IMR-90 (cell line): ENCODE data around the gene FOXO1.

Source experiments
- MAZ ChIP-seq: IDR thresholded peaks from 2 replicates; pipeline ENCODE4 v1.6.1; 2012; ENCODE audit warnings: low read depth, mild to moderate bottlenecking, low read length, improper control_type of control experiment, moderate library complexity, borderline replicate concordance
- POLR2A ChIP-seq: IDR thresholded peaks from 2 replicates; pipeline ENCODE4 v1.6.1; 2012; ENCODE audit warnings: mild to moderate bottlenecking, low read depth, low read length
- RAD21 ChIP-seq: IDR thresholded peaks from 2 replicates; pipeline ENCODE4 v1.6.1; 2012; ENCODE audit warnings: low read length, improper control_type of control experiment
- RFX5 ChIP-seq: IDR thresholded peaks from 2 replicates; pipeline ENCODE4 v1.8.0; 2012; ENCODE audit warnings: low read depth, mild to moderate bottlenecking, low read length, moderate library complexity
- TF ChIP-seq, protein P1 (sequence below): conservative IDR thresholded peaks from 2 replicates; pipeline ENCODE4 v1.5.1; 2012; ENCODE audit warnings: mild to moderate bottlenecking, low read depth, low read length, improper control_type of control experiment

DNA sequence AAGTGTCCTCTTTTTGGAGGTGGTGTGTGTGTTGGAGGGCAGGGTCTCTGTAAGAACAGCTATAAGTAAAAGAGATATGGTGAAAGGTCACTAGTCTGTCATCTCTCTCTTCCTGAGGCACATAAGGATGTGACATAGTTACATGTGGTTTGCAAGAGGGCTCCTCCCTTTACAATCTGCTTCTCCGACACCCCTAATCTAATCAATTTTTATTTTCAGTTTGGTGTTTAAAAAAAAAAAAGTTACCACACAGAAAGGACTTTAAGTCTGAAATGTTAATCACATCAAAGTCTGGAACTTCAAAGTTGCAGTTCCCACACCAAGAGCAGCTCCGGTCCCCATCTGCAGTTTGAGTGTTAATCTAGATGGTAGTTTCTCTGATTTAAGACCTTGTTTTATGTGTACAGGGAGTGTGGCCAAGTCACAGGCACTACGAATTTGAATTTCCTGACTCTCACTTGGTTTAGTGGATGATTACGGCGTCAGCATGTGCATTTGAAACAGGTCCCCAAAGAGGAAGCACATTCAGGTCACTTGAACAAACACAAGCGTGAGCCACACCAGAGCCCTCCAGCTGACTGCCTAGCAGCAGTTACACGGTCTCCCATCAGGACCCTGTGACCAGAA, 53.1 kb downstream of the FOXO1 start:
- TF ChIP-seq POLR2A (no peak), MAZ (no peak), RFX5 (no peak), RAD21 (no peak)
- TF ChIP-seq, protein P1, sequence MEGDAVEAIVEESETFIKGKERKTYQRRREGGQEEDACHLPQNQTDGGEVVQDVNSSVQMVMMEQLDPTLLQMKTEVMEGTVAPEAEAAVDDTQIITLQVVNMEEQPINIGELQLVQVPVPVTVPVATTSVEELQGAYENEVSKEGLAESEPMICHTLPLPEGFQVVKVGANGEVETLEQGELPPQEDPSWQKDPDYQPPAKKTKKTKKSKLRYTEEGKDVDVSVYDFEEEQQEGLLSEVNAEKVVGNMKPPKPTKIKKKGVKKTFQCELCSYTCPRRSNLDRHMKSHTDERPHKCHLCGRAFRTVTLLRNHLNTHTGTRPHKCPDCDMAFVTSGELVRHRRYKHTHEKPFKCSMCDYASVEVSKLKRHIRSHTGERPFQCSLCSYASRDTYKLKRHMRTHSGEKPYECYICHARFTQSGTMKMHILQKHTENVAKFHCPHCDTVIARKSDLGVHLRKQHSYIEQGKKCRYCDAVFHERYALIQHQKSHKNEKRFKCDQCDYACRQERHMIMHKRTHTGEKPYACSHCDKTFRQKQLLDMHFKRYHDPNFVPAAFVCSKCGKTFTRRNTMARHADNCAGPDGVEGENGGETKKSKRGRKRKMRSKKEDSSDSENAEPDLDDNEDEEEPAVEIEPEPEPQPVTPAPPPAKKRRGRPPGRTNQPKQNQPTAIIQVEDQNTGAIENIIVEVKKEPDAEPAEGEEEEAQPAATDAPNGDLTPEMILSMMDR, result no peak
